A549 (cell line): ENCODE results near the gene ZNF280B.

ENCODE experiments used
- CTCF ChIP-seq: fragments of >200 bp; sonication (Bioruptor Twin); formaldehyde crosslinking; IDR thresholded peaks from 3 replicates; pipeline ENCODE4 v1.5.1; 2016
- POLR2A ChIP-seq: IDR thresholded peaks from 2 replicates; pipeline ENCODE4 v1.6.1; 2012; ENCODE audit warnings: mild to moderate bottlenecking, low read length
- RFX5 ChIP-seq: fragments of 450-650 bp; IDR thresholded peaks from 2 replicates; pipeline ENCODE4 v1.7.1; 2014; ENCODE audit warnings: antibody characterized with exemption, mild to moderate bottlenecking, moderate library complexity
- USF2 ChIP-seq: fragments of 450-650 bp; IDR thresholded peaks from 2 replicates; pipeline ENCODE4 v1.6.1; 2014; ENCODE audit warnings: antibody characterized with exemption
- ZSCAN20 ChIP-seq: fragments of 250-450 bp; sonication (Bioruptor Pico); IDR thresholded peaks from 2 replicates; pipeline ENCODE4 v1.8.0; 2022; ENCODE audit warnings: mild to moderate bottlenecking, moderate library complexity
- TF ChIP-seq, protein P1 (sequence below): IDR thresholded peaks from 2 replicates; pipeline ENCODE4 v1.6.1; 2012

DNA sequence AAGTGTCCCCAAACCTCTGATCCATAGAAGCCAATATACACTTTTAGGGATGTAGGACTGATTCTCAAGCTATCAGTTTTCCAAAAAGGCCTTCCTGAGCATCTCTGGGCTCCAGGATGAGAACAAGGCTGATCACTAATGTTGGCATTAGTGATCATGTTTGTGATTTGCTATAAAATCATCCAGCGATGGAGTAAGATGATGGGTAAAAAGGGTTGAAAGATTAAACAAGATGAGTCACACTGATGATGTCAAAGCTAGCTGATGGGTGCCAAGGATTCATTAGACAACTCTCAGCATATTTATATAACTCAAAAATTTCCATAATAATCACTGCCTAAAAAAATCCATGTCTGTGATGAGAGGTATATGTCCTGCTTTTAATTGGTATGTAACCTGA is 42.8 kb downstream of the ZNF280B start:
- TF ChIP-seq ZSCAN20 (CRISPR knock-in tag): no peak
- TF ChIP-seq, protein P1, sequence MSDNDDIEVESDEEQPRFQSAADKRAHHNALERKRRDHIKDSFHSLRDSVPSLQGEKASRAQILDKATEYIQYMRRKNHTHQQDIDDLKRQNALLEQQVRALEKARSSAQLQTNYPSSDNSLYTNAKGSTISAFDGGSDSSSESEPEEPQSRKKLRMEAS: no peak
- no peak for TF ChIP-seq USF2
- no peak for TF ChIP-seq RFX5
- TF ChIP-seq POLR2A: no peak
- no peak for TF ChIP-seq CTCF
